ENCODE measurements around the gene GUCY2D. TPM values are rescaled to one million over a fixed set of nuclear protein-coding genes. Genes with fewer than 3 reads are reported as not detected.

Gene GUCY2D
- polyA plus RNA-seq, 1 donor (not counting 4 experiments of a cell fraction or from before 2014, with no cell fraction given), result 0.25 TPM

DNA sequence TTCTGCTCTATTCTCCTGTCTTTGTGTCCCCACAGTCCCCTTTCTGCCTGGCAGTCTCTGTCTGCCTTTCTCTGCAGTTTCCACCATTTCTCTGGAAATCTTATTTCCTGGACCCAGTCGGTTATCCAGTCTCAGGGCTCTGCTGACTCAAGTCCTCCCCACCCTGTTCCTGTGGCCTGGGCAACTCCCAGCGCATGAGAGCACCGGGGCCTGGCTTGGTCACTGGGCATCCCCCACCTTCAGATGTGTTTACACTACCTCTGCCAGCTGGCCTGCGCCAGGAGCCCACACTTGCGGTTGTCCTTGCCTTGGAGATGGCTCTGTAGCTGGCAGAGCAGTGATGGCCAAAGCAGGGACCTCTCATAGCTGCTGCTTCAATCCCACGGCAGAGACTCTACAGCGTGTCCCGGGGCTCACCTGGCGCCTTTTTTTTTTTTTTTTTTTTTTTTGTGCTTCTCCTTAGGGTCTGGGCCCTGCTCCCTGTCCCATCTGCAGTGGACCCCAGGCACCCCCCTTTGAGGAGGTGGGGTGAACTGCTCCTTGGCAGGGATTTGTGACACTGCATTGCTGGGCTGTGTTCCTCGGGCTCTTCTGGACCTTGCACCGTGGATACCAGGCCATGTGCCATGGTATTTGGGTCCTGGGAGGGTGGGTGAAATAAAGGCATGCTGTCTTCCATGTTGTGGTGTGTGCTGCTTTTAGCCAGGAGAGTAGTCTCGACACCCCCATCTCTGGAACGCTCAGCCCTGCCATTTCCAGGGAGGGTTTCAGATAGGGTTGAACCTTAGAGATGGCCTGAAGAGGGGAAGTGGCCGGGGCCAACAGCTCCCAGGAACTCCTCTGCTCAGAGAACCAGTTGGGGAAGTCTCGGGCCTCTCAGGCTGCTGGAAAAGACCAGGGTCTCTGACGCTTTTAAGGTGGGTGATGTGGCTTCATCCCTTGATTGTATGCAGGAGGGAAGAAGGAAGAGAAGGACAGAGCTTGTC is 17.5 kb downstream of the GUCY2D start:
- FAIRE-seq (no peak), DNase-seq (ENCODE audit: low read depth, low spot score) (no peak)
- Histone ChIP-seq H3K9me3 (ENCODE audit: control insufficient read depth, low read depth, low read length) (no peaks in the 10 kb centered on the region), H3K4me1 (ENCODE audit: control insufficient read depth, extremely low read depth, insufficient read depth, low read length) (peaks cover 47% of the 10 kb centered on the region), H3K9ac (ENCODE audit: control insufficient read depth, extremely low read depth, insufficient read depth, low read length) (peak overlapping the region; percentile 78), H3K27me3 (ENCODE audit: control insufficient read depth, extremely low read depth, insufficient read depth, low read length) (no peaks in the 10 kb centered on the region), H3K36me3 (ENCODE audit: control insufficient read depth in 2 of 2, extremely low read depth in 1 of 2, insufficient read depth in 2 of 2, low read length in 2 of 2) (no peaks in the 10 kb centered on the region), H3K79me2 (ENCODE audit: control insufficient read depth, insufficient read depth, low read length) (no peaks in the 10 kb centered on the region), H3K9me1 (ENCODE audit: control insufficient read depth, extremely low read depth, insufficient read depth, low read length) (no peaks in the 10 kb centered on the region), H4K20me1 (ENCODE audit: control insufficient read depth, extremely low read depth, insufficient read depth, low read length) (no peaks in the 10 kb centered on the region), H3K27ac (ENCODE audit: control insufficient read depth, insufficient read depth, low read length) (peak overlapping the region; percentile 97), H3K4me2 (ENCODE audit: control insufficient read depth, extremely low read depth, insufficient read depth, low read depth, low read length) (peak overlapping the region; percentile 60), H2AFZ (ENCODE audit: control insufficient read depth, low read length) (peak overlapping the region; percentile 14), H3K4me3 (ENCODE audit: control insufficient read depth in 2 of 3, extremely low read depth in 1 of 3, insufficient read depth in 2 of 3, low read depth in 1 of 3, low read length in 3 of 3) (peak overlapping the region in 2 of 3 experiments; percentile 5 to 55)
- TF ChIP-seq CTCF (optimal IDR thresholded peaks at IDR 0.05 in 1 of 3, IDR thresholded peaks at IDR 0.05 in 1 of 3, conservative IDR thresholded peaks at IDR 0.05 in 1 of 3; ENCODE audit: extremely low read depth in 1 of 3, insufficient read depth in 2 of 3, low read length in 3 of 3), result no peak
- TF ChIP-seq EZH2 (IDR thresholded peaks at IDR 0.05; ENCODE audit: low read length), result no peak
- dilution Hi-C loops (cut with MboI; ENCODE audit: extremely low pct_ligation_motif_present, low sequenced_read_pairs), result no loop called here

GRCh38 chr17:8020776-8021564 is 18.6 kb downstream of the GUCY2D start:
- Histone ChIP-seq H4K20me1 (ENCODE audit: control insufficient read depth, extremely low read depth, insufficient read depth, low read length) (no peaks in the 10 kb centered on the region), H3K4me2 (ENCODE audit: control insufficient read depth, extremely low read depth, insufficient read depth, low read depth, low read length) (no peak overlapping the region), H3K79me2 (ENCODE audit: control insufficient read depth, insufficient read depth, low read length) (no peaks in the 10 kb centered on the region), H3K27ac (ENCODE audit: control insufficient read depth, insufficient read depth, low read length) (peak overlapping the region; percentile 7), H3K9me1 (ENCODE audit: control insufficient read depth, extremely low read depth, insufficient read depth, low read length) (no peaks in the 10 kb centered on the region), H2AFZ (ENCODE audit: control insufficient read depth, low read length) (no peak overlapping the region), H3K27me3 (ENCODE audit: control insufficient read depth, extremely low read depth, insufficient read depth, low read length) (no peaks in the 10 kb centered on the region), H3K9me3 (ENCODE audit: control insufficient read depth, low read depth, low read length) (no peaks in the 10 kb centered on the region), H3K4me1 (ENCODE audit: control insufficient read depth, extremely low read depth, insufficient read depth, low read length) (peaks cover 47% of the 10 kb centered on the region), H3K4me3 (ENCODE audit: control insufficient read depth in 2 of 3, extremely low read depth in 1 of 3, insufficient read depth in 2 of 3, low read depth in 1 of 3, low read length in 3 of 3) (no peak overlapping the region), H3K36me3 (ENCODE audit: control insufficient read depth in 2 of 2, extremely low read depth in 1 of 2, insufficient read depth in 2 of 2, low read length in 2 of 2) (no peaks in the 10 kb centered on the region), H3K9ac (ENCODE audit: control insufficient read depth, extremely low read depth, insufficient read depth, low read length) (no peak overlapping the region)
- FAIRE-seq (no peak), DNase-seq (ENCODE audit: low read depth, low spot score) (no peak)
- dilution Hi-C loops (cut with MboI; ENCODE audit: extremely low pct_ligation_motif_present, low sequenced_read_pairs), result no loop called here
- TF ChIP-seq CTCF (optimal IDR thresholded peaks at IDR 0.05 in 1 of 3, IDR thresholded peaks at IDR 0.05 in 1 of 3, conservative IDR thresholded peaks at IDR 0.05 in 1 of 3; ENCODE audit: extremely low read depth in 1 of 3, insufficient read depth in 2 of 3, low read length in 3 of 3), result no peak
- TF ChIP-seq EZH2 (IDR thresholded peaks at IDR 0.05; ENCODE audit: low read length), result no peak

Measured in keratinocyte (primary cell).